SU-DHL-6 (cell line): ENCODE measurements around the gene GH2.
A peak's percentile ranks its signal among the peaks of the same experiment; 100 is the strongest.

Source experiments
- CTCF ChIP-seq: fragments of 200-600 bp; sonication (generic); IDR thresholded peaks from one replicate; pipeline ENCODE4 v1.5.1; 2017; ENCODE audit warnings: antibody characterized with exemption, mild to moderate bottlenecking, low read length, moderate library complexity; ENCODE audit not compliant: insufficient read depth, poor library complexity, severe bottlenecking
- EZH2phosphoT487 ChIP-seq: fragments of 200-600 bp; sonication (generic), shearing (Covaris generic); conservative IDR thresholded peaks from 2 replicates; pipeline ENCODE4 v1.6.1; 2018; ENCODE audit warnings: mild to moderate bottlenecking, antibody characterized with exemption, low read length, moderate library complexity, mixed read lengths

GRCh38 chr17:63834431-63835166, 47.1 kb downstream of the GH2 start:
- TF ChIP-seq CTCF (peak; percentile 64), EZH2phosphoT487 (no peak)
